Measurements from ENCODE around the gene CLN3.

DNA sequence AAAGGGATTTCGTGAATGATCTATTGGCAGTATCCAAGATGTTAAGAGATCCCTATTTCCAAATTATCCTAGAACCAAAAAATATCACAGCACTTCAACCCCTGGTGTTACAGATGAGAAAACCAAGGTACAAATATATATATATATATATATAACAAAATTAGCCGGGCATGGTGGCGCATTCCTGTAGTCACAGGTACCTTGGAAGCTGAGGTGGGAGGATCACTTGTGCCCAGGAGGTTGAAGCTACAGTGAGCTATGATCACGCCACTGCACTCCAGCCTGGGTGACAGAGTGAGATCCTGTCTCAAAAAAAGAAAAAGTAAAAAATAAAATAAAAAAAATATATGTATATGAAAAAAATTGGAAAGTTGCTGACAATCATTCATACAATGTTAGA lies 637 bp upstream of the CLN3 start:
- TF ChIP-seq POLR2AphosphoS5 (IDR thresholded peaks at IDR 0.05) (no peak), EP300 (IDR thresholded peaks at IDR 0.05; ENCODE audit: low read depth) (no peak)
- TF ChIP-seq, protein P1, sequence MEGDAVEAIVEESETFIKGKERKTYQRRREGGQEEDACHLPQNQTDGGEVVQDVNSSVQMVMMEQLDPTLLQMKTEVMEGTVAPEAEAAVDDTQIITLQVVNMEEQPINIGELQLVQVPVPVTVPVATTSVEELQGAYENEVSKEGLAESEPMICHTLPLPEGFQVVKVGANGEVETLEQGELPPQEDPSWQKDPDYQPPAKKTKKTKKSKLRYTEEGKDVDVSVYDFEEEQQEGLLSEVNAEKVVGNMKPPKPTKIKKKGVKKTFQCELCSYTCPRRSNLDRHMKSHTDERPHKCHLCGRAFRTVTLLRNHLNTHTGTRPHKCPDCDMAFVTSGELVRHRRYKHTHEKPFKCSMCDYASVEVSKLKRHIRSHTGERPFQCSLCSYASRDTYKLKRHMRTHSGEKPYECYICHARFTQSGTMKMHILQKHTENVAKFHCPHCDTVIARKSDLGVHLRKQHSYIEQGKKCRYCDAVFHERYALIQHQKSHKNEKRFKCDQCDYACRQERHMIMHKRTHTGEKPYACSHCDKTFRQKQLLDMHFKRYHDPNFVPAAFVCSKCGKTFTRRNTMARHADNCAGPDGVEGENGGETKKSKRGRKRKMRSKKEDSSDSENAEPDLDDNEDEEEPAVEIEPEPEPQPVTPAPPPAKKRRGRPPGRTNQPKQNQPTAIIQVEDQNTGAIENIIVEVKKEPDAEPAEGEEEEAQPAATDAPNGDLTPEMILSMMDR (IDR thresholded peaks at IDR 0.05), result no peak
